ENCODE measurements around the gene YWHAE.
"Not testable (repeated sequence)": the region's sequence is repeated elsewhere in the genome, so short reads cannot be mapped to it uniquely, and the experiment has no call there.

YWHAE gene

DNA sequence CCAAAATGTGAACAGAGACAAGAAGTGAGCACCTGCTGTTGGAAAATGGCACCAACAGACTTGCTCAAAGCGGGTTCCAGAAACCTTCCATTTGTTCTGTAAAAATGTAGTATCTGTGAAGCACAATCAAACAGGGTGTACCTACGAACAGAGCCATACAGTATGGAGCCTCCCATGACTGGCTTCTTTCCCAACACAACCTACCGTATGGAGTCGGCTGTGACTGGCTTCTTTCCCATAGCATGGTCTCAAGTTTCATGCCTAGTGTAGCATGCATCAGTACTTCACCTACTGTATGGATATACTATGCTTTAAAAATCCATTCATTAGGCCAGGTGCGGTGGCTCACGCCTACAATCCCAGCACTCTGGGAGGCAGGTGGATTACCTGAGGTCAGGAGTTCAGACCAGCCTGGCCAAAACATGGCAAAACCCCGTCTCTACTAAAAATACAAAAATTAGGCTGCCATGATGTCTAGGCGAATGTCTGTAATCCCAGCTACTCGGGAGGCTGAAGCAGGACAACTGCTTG, 26.2 kb downstream of the YWHAE start:
- no peak for DNase-seq

DNA sequence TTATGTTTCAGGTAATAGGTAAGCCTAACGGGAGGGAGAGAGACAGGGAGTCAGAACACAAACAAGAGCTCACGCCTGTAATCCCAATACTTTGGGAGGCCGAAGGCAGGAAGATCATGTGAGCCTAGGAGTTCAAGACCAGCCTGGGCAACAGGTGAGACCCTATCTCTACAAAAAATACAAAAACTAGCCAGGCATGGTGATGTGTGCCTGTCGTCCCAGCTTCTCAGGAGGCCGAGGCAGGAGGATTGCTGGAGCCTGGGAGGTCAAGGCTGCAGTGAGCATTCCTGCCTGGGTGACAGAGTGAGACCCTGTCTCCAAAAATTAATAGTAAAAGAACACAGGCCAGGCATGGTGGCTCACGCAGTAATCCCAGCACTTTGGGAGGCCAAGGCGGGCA, 27.4 kb downstream of the YWHAE start:
- DNase-seq = no peak

DNA sequence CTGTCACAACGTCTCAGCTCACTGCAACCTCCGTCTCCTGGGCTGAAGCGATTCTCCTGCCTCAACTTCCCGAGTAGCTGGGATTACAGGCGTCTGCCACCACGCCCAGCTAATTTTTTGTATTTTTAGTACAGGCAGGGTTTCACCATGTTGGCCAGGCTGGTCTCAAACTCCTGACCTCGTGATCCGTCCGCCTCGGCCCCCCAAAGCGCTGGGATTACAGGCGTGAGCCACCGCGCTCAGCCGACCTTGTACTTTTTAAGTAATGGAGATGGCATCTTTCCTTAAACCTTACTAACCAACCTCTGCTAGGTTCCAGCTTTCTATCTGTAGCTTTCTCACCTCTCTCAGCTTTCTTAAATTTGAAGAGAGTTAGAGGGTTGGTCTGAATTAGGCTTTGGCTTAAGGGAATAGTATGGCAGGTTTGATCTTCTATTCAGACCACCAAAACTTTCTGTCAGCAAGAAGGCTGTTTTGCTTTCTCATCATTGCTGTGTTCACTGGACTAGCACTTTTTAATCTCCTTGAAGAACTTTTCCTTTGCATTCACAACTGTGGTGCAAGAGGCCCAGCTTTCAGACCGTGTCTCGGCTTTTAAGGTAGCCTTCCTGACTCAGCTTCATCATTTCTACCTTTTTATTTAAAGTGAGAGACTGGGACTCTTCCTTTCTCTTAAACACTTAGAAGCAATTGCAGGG, 28.0 kb downstream of the YWHAE start:
- DNase-seq = no peak

DNA sequence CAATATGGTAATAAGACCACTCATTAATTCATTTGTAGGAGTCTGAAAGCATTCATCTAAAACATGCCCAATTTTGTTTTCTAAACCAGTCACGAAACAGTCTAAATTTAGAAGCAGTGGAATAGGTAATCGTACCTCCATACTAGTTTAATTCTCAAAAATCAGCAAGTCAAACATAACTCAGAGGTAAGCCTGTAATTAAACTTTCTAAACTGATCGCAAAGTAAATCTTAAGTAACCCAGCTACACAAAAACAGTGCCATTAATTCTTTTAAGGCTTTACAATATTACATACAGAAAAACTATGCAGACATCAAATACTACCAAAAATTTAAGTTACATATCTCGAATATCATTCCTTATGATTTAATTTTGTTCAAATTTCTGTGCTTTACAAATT, 31.4 kb downstream of the YWHAE start:
- DNase-seq = no peak

DNA sequence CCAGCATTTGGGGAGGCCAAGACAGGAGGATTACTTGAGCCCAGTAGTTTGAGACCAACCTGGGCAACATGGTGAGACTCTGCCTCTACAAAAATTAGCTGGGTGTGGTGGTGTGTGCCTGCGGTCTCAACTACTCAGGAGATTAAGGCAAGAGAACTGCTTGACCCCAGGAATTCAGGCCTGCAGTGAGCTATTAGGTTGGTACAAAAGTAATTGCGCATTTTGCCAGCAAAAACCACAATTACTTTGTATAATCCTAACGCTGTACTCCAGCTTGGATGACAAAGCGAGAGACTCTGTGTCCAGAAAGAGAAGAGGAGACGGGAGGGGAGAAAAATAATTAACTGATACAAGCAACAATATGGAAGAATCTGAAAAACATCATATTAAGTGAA, 32.7 kb downstream of the YWHAE start:
- no peak for DNase-seq

GRCh38 chr17:1366234-1366633, 33.8 kb downstream of the YWHAE start:
- DNase-seq = no peak

GRCh38 chr17:1365445-1366039, 34.5 kb downstream of the YWHAE start:
- DNase-seq = peak; percentile 58

GRCh38 chr17:1362964-1363363, 37.1 kb downstream of the YWHAE start:
- no peak for DNase-seq

- DNase-seq = peak; percentile 38
Measured at GRCh38 chr17:1362065-1362848, 37.8 kb downstream of the YWHAE start.

GRCh38 chr17:1360975-1361374, 39.0 kb downstream of the YWHAE start:
- DNase-seq = no peak

DNA sequence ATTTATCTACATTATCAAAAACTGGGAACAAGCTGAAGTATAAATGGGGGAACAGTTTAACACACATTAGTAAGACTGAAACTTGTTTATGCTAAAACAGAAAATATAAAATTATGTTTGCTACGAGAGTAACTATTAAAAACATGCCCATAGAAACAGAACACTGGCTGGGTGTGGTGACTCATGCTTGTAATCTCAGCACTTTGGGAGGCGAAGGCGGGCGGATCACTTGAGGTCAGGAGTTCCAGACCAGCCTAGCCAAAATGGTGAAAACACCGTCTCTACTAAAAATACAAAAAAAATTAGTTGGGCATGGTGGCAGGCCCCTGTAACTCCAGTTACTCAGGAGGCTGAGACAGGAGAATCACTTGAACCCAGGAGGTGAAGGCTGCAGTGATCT, 39.7 kb downstream of the YWHAE start:
- not testable (repeated sequence) for DNase-seq

- DNase-seq = no peak
Measured at GRCh38 chr17:1354030-1354429, 46.0 kb downstream of the YWHAE start.

GRCh38 chr17:1352530-1352929, 47.5 kb downstream of the YWHAE start:
- not testable (repeated sequence) for DNase-seq

DNA sequence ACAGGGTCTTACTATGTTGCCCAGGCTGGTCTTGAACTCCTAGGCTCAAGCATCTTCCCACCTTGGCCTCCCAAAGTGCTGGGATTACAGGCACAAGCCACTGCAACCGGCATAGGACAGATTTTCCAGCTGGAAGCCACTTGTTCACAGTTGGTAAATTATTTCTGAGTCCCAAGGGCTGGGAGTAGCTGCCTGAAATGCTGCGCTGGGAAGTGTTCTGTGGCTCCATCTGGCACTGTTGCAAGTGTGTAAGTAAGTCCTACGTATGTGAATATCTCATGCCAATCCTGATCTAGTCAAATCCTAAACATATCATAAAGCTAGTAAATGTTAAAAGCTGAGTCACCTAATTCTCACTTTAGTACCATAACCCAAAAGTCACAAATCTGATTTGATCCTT, 48.1 kb downstream of the YWHAE start:
- no peak for DNase-seq

DNA sequence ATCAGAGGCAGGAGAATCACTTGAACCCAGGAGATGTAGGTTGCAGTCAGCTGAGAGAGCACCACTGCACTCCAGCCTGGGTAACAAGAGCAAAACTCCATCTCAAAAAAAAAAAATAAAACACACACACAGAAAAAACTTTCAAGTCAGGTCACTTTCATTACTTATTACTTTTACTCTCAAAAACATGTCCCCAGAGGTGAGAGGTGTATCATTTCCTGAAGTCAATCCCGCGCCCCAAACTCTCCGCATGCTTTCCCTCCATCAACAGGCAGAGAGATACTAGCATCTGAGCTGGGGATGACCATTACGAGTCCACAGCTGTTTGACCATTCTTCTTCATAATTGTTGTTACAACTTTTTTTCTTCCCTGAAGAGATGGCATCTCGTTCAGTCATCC, 48.7 kb downstream of the YWHAE start:
- DNase-seq = no peak

DNA sequence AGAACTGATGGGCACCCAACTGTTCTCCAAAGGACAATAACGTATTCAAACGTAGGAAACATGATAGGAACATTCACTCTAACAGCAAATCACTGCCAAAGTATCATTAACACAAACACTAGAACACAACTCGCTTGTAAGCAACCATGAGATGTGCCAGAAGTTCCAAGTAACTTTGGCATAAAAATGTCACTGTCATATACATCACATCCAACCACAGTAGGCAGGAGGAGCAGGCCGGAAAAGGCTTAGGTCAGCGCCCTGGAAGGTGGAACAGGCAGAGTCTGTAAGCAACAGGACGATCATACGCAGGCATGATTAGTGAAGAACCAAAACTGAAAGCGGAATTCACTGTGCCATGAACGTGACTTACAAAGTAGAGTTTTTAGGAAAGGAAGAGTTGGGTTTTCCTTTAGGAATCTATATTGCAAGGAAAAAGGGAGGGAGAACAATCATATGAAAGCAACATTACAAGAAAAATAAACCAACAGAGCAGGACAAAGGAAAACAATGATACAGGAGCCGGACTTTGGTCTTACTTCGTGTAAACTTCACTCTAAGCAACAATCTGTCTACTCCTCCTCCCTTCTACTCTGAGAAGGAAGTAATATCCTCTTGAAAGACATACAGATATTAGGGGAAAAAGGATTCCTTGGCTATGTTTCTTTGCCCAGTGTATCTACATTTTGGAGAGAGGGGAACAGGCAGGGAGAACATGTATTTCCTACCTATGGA, 52.3 kb downstream of the YWHAE start:
- no peak for DNase-seq

DNA sequence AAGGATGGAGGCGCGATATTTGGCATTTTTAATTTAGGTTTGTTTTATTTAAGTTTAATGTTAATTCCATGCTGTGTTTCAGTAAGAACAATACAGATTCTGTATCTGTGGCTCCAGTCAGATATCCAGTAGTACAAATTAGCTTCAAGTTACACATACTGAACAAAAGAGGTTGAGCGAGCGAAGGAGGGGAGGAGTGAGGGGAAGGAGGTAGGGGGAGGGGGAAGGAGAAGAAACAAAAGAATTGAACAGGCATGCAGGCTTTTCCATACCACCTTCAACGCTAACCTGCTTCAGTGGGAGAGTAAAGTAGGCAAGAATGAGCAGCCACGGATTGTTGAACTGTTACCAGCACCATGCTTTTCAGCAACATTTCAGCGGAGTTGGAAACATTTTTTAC, 55.5 kb downstream of the YWHAE start:
- DNase-seq = no peak

GRCh38 chr17:1343554-1343953, 56.5 kb downstream of the YWHAE start:
- DNase-seq = no peak

- no peak for DNase-seq
Measured at GRCh38 chr17:1340371-1340770, 59.7 kb downstream of the YWHAE start.

DNA sequence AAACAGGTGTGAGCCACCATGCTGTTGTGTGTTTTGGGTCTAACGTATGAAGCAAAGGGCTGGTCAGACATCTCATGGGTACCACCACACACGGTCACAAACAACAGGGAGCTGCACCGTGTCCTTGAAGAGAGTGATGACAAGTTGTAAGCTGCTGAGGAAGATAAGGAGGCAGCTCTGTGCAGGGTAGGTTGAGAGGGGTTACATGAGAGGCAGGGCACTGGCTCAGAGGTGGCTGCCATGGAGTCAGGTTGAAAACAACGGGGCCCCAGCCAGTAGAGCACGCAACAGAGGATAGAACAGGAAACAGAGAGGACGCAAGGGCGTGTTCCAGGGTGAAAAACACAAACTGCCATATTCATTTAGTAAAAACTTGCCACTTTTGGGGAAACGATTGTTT, 68.3 kb downstream of the YWHAE start:
- no peak for DNase-seq

DNA sequence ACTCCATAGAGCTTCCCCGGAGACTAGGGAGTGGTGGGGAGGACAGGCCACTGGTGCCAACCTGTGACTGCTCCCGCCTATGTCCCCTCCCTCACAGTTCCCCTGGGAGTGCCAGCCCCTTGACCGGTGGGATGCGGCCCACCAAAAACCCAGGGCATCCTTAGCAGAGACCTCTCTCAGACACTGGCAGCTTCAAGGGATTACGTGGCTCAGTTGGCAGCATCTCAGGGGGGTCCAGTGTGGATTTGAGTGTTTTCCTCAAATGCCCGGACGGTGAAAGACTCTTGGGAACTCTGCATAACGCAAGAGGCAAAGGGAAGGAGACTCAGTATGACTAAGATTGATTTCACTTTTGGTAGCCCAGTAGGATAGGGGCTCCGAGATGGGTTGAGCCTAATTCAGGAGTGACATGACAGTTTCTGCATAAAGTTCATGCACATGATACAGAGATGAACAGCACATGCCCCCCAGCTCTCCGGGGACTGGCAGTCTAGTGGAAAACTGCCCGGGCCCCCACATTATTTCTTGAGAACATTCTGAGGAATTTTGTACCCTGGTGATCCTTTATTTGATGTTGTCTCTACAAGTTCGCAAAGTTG, 70.2 kb downstream of the YWHAE start:
- no peak for DNase-seq

- no peak for DNase-seq
Measured at GRCh38 chr17:1328437-1328836, 71.6 kb downstream of the YWHAE start.

DNA sequence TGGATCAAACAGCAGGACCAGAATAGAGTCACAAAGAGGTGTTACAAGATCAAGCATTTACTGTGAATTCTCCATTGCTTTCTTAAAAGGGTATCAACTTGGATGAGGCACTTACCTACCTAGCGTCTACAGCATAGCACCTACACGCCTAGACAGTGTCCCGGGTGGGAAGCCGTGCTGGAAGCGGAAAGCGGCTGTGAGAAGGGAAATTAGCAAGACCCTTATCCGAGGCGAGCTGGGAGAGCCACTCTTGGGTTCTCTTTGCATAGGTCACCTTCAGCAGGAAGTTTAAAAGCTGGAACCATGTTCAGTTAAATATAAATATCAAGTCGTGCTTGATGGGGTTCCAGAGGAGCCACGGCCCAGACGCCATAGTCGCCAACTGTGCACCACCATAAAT, 74.3 kb downstream of the YWHAE start:
- DNase-seq = no peak

All from stimulated activated CD4-positive, alpha-beta T cell treated with anti-CD3 and anti-CD28 coated beads, Interleukin-1b, Interleukin-23, amount 100 ng/mL, for 48 hours (primary cell).